Choroid plexus epithelial cell (primary cell): ENCODE measurements around the gene RND1.

Experiments
- DNase-seq: peaks from one replicate; pipeline ENCODE4 v3.0.0-alpha.2; 2010; ENCODE audit warnings: low read depth
- H3K4me3 ChIP-seq: 2 replicates; pipeline ENCODE4 v1.5.1; 2011; ENCODE audit warnings: low read depth, mild to moderate bottlenecking, control low read depth, low read length, moderate library complexity
- CTCF ChIP-seq: conservative IDR thresholded peaks from 2 replicates; pipeline ENCODE4 v1.5.1; 2011; ENCODE audit warnings: low read depth, mild to moderate bottlenecking, control low read depth, inconsistent platforms, low read length, moderate library complexity

RND1 gene

DNA sequence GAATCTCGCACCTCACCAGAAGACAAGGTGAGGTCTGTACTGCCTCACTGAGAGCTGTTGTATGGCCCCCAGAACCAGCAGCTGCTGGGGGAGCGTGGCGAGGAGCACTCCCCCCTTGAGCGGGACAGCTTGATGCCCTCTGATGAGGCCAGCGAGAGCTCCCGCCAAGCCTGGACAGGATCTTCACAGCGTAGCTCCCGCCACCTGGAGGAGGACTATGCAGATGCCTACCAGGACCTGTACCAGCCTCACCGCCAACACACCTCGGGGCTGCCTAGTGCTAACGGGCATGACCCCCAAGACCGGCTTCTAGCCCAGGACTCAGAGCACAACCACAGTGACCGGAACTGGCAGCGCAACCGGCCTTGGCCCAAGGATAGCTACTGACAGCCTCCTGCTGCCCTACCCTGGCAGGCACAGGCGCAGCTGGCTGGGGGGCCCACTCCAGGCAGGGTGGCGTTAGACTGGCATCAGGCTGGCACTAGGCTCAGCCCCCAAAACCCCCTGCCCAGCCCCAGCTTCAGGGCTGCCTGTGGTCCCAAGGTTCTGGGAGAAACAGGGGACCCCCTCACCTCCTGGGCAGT, 38.1 kb downstream of the RND1 start:
- DNase-seq = no peak
- no peak overlapping the region for H3K4me3 ChIP-seq
- no peak for TF ChIP-seq CTCF

DNA sequence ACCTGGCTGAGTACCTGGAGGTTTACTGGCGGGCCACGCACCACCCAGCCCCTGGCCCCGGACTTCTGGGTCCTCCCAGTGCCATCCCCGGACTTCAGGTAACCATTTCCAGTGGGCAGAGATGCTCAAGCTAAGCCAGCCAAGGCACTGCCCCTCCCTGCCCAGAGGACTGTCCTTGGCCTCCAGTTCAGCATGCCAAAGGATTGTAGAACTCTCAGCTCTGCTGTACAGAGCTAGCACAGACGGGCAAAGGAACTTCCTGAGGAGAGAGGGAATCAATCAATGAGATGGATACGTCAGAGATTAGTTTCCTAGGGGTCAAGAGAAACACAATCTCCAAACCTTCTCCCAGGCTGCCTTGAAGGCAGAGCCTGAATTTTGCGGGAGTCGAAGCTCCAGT, 38.6 kb downstream of the RND1 start:
- DNase-seq = no peak
- TF ChIP-seq CTCF = no peak
- no peak overlapping the region for H3K4me3 ChIP-seq

GRCh38 chr12:48826209-48826855, 39.3 kb downstream of the RND1 start:
- no peak overlapping the region for H3K4me3 ChIP-seq
- no peak for TF ChIP-seq CTCF
- no peak for DNase-seq

- DNase-seq = no peak
- no peak for TF ChIP-seq CTCF
- H3K4me3 ChIP-seq = no peak overlapping the region
Measured at GRCh38 chr12:48824905-48825304, 40.8 kb downstream of the RND1 start.

DNA sequence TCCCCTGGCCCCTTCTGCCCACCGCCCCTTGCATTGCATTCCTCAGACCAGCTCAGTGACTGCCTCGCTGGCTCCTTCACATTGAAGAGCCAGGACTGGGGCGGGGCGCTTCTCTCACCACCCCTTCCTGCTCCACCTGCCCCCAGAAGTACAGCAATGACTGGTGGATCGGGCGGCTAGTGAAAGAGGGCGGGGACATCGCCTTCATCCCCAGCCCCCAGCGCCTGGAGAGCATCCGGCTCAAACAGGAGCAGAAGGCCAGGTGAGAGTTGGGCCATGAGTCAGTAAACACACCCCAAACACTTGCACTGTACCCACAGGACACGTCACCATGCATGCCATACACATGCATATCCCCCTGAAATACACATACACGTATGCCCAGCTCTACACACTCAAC, 41.6 kb downstream of the RND1 start:
- no peak for TF ChIP-seq CTCF
- H3K4me3 ChIP-seq = no peak overlapping the region
- DNase-seq = no peak

GRCh38 chr12:48823281-48823680, 42.4 kb downstream of the RND1 start:
- DNase-seq = no peak
- no peak for TF ChIP-seq CTCF
- H3K4me3 ChIP-seq = no peak overlapping the region

DNA sequence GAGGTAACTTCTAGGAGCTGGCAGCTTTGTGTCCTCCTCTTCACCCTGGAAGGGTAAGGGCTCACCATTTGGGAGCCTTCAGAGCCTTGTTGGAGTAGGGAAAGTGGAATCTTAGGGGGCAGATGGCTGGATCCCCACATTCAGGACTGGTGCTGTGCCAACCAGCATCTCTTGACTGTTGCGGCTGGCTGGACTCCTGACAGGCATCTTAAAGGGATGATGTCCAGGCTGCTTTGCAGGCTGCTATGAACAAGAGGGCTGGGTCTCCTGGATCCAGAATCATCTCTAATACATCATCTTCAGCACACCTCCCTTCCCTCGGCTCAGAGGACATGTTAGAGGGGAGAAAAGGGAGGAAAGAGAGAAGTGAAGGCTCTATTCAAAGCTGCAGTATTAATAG, 43.0 kb downstream of the RND1 start:
- H3K4me3 ChIP-seq = no peak overlapping the region
- no peak for DNase-seq
- no peak for TF ChIP-seq CTCF
